HepG2 (cell line): ENCODE data around the gene MIB2. TPM values are rescaled to one million over a fixed set of nuclear protein-coding genes. Genes with fewer than 3 reads are reported as not detected.

Experiments used
- ADNP ChIP-seq: sonication (generic); formaldehyde crosslinking; IDR thresholded peaks from 2 replicates; pipeline ENCODE4 v1.4.0; 2020; ENCODE audit warnings: missing genetic modification reagents
- BATF2 ChIP-seq: sonication (generic); formaldehyde crosslinking; IDR thresholded peaks from 2 replicates; pipeline ENCODE4 v1.8.0; 2022; ENCODE audit warnings: mild to moderate bottlenecking, missing genetic modification reagents, moderate library complexity
- DNMT3B ChIP-seq: conservative IDR thresholded peaks from 2 replicates; pipeline ENCODE4 v1.6.1; 2016; ENCODE audit warnings: missing biosample characterization, control low read depth
- FOXC1 ChIP-seq: sonication (generic); formaldehyde crosslinking; IDR thresholded peaks from 2 replicates; pipeline ENCODE4 v1.8.0; 2022; ENCODE audit warnings: mild to moderate bottlenecking, missing genetic modification reagents, borderline replicate concordance
- HDAC6 ChIP-seq: fragments of 200-600 bp; sonication (generic); IDR thresholded peaks from 2 replicates; pipeline ENCODE4 v1.7.0; 2017; ENCODE audit warnings: mild to moderate bottlenecking, antibody characterized with exemption, low read length, low read depth
- HMGA1 ChIP-seq: sonication (generic); formaldehyde crosslinking; conservative IDR thresholded peaks from 2 replicates; pipeline ENCODE4 v1.4.0; 2020; ENCODE audit warnings: missing genetic modification reagents
- IKZF4 ChIP-seq: sonication (generic); formaldehyde crosslinking; IDR thresholded peaks from 2 replicates; pipeline ENCODE4 v1.5.1; 2020; ENCODE audit warnings: borderline replicate concordance, mild to moderate bottlenecking, low read depth, missing genetic modification reagents; ENCODE audit errors: not compliant biosample characterization
- KDM5A ChIP-seq: fragments of 200-600 bp; sonication (generic); IDR thresholded peaks from 2 replicates; pipeline ENCODE4 v1.7.0; 2018; ENCODE audit warnings: antibody characterized with exemption, mild to moderate bottlenecking, low read length, borderline replicate concordance
- MAX ChIP-seq: IDR thresholded peaks from 2 replicates; pipeline ENCODE4 v1.6.1; 2012; ENCODE audit warnings: inconsistent platforms
- MLX ChIP-seq: IDR thresholded peaks from 2 replicates; pipeline ENCODE4 v1.6.1; 2016
- RAD21 ChIP-seq: fragments of 450-650 bp; formaldehyde crosslinking; IDR thresholded peaks from 2 replicates; pipeline ENCODE4 v1.5.0; 2020; ENCODE audit warnings: mild to moderate bottlenecking
- TIGD3 ChIP-seq: sonication (generic); formaldehyde crosslinking; IDR thresholded peaks from 2 replicates; pipeline ENCODE4 v1.5.1; 2020; ENCODE audit warnings: mild to moderate bottlenecking, missing genetic modification reagents, borderline replicate concordance
- TMF1 ChIP-seq: sonication (generic); formaldehyde crosslinking; IDR thresholded peaks from 2 replicates; pipeline ENCODE4 v1.8.1; 2022; ENCODE audit warnings: low read depth, missing genetic modification reagents
- TOPORS ChIP-seq: sonication (generic); formaldehyde crosslinking; IDR thresholded peaks from 2 replicates; pipeline ENCODE4 v1.8.0; 2023; ENCODE audit warnings: mild to moderate bottlenecking, missing genetic modification reagents
- ZFY ChIP-seq: sonication (generic); formaldehyde crosslinking; IDR thresholded peaks from 2 replicates; pipeline ENCODE4 v1.4.0; 2020; ENCODE audit warnings: missing genetic modification reagents
- ZNF18 ChIP-seq: sonication (generic); formaldehyde crosslinking; IDR thresholded peaks from 2 replicates; pipeline ENCODE4 v1.8.0; 2022; ENCODE audit warnings: mild to moderate bottlenecking, missing genetic modification reagents; ENCODE audit not compliant: insufficient replicate concordance
- ZNF616 ChIP-seq: sonication (generic); formaldehyde crosslinking; IDR thresholded peaks from 2 replicates; pipeline ENCODE4 v1.5.0; 2020; ENCODE audit warnings: low read depth, mild to moderate bottlenecking, missing genetic modification reagents
- ZNF687 ChIP-seq: sonication (generic); formaldehyde crosslinking; IDR thresholded peaks from 2 replicates; pipeline ENCODE4 v1.5.1; 2020; ENCODE audit warnings: mild to moderate bottlenecking, missing genetic modification reagents, moderate library complexity
- ZNF720 ChIP-seq: sonication (generic); formaldehyde crosslinking; IDR thresholded peaks from 2 replicates; pipeline ENCODE4 v1.4.0; 2020; ENCODE audit warnings: missing genetic modification reagents
- ZNF777 ChIP-seq: sonication (generic); formaldehyde crosslinking; IDR thresholded peaks from 2 replicates; pipeline ENCODE4 v1.4.0; 2020; ENCODE audit warnings: missing genetic modification reagents
- polyA plus RNA-seq, 8 experiments: library from polyadenylated mRNA; depleted of rRNA in 3 of 8; stranded (reverse) in 7 of 8; unstranded in 1 of 8; fragments of >200 nt; fragmentation: Illumina TruSeq in 4 of 8; extraction: Trizol in 4 of 8; gene quantifications; 2 replicates each; pipeline versions ENCODE4 v1.2.1 to v1.2.3, GENCODE V29; 2011 to 2016; ENCODE audit warnings: low read depth in 4 of 8, missing spikeins in 1 of 8, mixed read lengths in 1 of 8; ENCODE audit not compliant: insufficient read depth in 1 of 8
- total RNA-seq, 5 experiments: library from RNA; depleted of rRNA; stranded (reverse); fragments of >200 nt; fragmentation: Illumina TruSeq; extraction: Trizol; gene quantifications; 2 replicates each; pipeline ENCODE4 v1.2.3, GENCODE V29; 2016; ENCODE audit warnings: low read depth in 1 of 5

MIB2 gene
- total and polyA plus RNA-seq, 2 of the 13 experiments (the other 11 are each of a cell fraction or from before 2014, with no cell fraction given) = 19.9 to 30.4 TPM

- 0 out of 2 replicates have a peak, but pooled peaks have one; percentile 3 for TF ChIP-seq TMF1
- no peak for TF ChIP-seq MAX
- no peak for TF ChIP-seq DNMT3B (CRISPR knock-in tag)
- TF ChIP-seq ZNF18 (CRISPR knock-in tag) = peak; percentile 46
- no peak for TF ChIP-seq ZNF720 (CRISPR knock-in tag)
- peak; percentile 13; the same call in 1 of the 2 replicates for TF ChIP-seq ZFY
- 0 out of 2 replicates have a peak, but pooled peaks have one; percentile 8 for TF ChIP-seq KDM5A
- TF ChIP-seq HMGA1 (CRISPR knock-in tag) = no peak
- no peak for TF ChIP-seq TIGD3
- no peak for TF ChIP-seq ADNP (CRISPR knock-in tag)
- TF ChIP-seq BATF2 (CRISPR knock-in tag) = no peak
- no peak for TF ChIP-seq FOXC1 (CRISPR knock-in tag)
- no peak for TF ChIP-seq RAD21 (CRISPR knock-in tag)
- 0 out of 2 replicates have a peak, but pooled peaks have one; percentile 8 for TF ChIP-seq TOPORS (CRISPR knock-in tag)
- peak; percentile 36; the same call in 1 of the 2 replicates for TF ChIP-seq ZNF777 (CRISPR knock-in tag)
- no peak for TF ChIP-seq HDAC6
- no peak; the same call in 1 of the 2 replicates for TF ChIP-seq ZNF616 (CRISPR knock-in tag)
- TF ChIP-seq MLX (CRISPR knock-in tag) = no peak
- TF ChIP-seq IKZF4 (CRISPR knock-in tag) = no peak
- TF ChIP-seq ZNF687 = no peak
Observed at GRCh38 chr1:1616045-1616790, 918 bp downstream of the MIB2 start (continued).
